Prostate gland (tissue), 2 donors: ENCODE data around the gene PLPPR1.

Experiments used
- POLR2A ChIP-seq: fragments of 450-650 bp; IDR thresholded peaks from one replicate; pipeline ENCODE4 v1.6.1; 2016; ENCODE audit warnings: antibody characterized with exemption, mild to moderate bottlenecking
- TF ChIP-seq, protein P1 (sequence below), 4 experiments: fragments of 200-600 bp in 2 of 4; fragments of 450-650 bp in 2 of 4; sonication (generic) in 2 of 4; IDR thresholded peaks; 1 replicate in 3 of 4; 2 replicates in 1 of 4; pipeline ENCODE4 v1.5.1; 2016 to 2019; ENCODE audit warnings: antibody characterized with exemption in 4 of 4, mild to moderate bottlenecking in 2 of 4, moderate library complexity in 2 of 4

DNA sequence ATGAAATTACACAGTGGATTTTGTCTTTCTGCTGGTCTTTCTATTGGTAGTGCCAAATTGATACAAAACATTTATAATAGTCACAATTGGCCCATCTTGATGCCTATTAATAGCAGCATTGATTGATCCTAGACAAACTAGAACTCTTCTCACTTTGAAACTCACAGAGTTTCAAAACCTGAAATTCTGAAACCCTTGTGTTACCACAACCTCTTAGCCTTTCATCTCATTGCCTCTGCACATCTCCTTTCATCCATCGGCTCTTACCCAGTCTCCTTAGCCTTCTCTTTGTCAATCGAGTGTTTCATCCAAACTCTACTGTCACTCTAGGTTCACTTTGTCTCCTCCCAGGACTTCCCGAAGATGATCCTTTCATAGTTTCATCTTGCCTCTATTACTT, 22.1 kb downstream of the PLPPR1 start:
- TF ChIP-seq, protein P1, sequence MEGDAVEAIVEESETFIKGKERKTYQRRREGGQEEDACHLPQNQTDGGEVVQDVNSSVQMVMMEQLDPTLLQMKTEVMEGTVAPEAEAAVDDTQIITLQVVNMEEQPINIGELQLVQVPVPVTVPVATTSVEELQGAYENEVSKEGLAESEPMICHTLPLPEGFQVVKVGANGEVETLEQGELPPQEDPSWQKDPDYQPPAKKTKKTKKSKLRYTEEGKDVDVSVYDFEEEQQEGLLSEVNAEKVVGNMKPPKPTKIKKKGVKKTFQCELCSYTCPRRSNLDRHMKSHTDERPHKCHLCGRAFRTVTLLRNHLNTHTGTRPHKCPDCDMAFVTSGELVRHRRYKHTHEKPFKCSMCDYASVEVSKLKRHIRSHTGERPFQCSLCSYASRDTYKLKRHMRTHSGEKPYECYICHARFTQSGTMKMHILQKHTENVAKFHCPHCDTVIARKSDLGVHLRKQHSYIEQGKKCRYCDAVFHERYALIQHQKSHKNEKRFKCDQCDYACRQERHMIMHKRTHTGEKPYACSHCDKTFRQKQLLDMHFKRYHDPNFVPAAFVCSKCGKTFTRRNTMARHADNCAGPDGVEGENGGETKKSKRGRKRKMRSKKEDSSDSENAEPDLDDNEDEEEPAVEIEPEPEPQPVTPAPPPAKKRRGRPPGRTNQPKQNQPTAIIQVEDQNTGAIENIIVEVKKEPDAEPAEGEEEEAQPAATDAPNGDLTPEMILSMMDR (IDR thresholded peaks at IDR 0.05), result no peak
- no peak for TF ChIP-seq POLR2A
